Measurements from ENCODE around the gene CDO1. TPM values are rescaled to one million over a fixed set of nuclear protein-coding genes. Genes with fewer than 3 reads are reported as not detected.

Gene CDO1
- total RNA-seq (10 to 100 TPM in 1 of 2 donors, 1 to 10 TPM in 1; 4.3 to 31.7 TPM), polyA plus RNA-seq (1 to 10 TPM; 2.9 to 5.4 TPM)
- long read RNA-seq, donor 1, transcript CDO1-201 (5 exons, 1,860 nt) = major isoform, 13 of 13 reads
- long read RNA-seq, donor 1, partial matches to known transcripts = 0 of 13 reads
- long read RNA-seq, donor 1, other reads (novel, unspliced or antisense) = 0 of 13 reads
- long read RNA-seq, donor 2, transcript CDO1-201 (5 exons, 1,860 nt) = major isoform, 5 of 5 reads
- long read RNA-seq, donor 2, partial matches to known transcripts = 0 of 5 reads
- long read RNA-seq, donor 2, other reads (novel, unspliced or antisense) = 0 of 5 reads
- long read RNA-seq, donor 3, transcript CDO1-201 (5 exons, 1,860 nt) = major isoform, 5 of 5 reads
- long read RNA-seq, donor 3, partial matches to known transcripts = 0 of 5 reads
- long read RNA-seq, donor 3, other reads (novel, unspliced or antisense) = 0 of 5 reads
- long read RNA-seq, donor 4, partial matches to known transcripts = 0 of 4 reads
- long read RNA-seq, donor 4, other reads (novel, unspliced or antisense) = 0 of 4 reads
- long read RNA-seq, donor 5, transcript CDO1-201 (5 exons, 1,860 nt) = major isoform, 25 of 25 reads
- long read RNA-seq, donor 5, partial matches to known transcripts = 0 of 25 reads
- long read RNA-seq, donor 5, other reads (novel, unspliced or antisense) = 0 of 25 reads

- H3K4me1 ChIP-seq (ENCODE audit: control insufficient read depth in 5 of 5, insufficient read depth in 5 of 5, low read length in 5 of 5) = peaks cover 0 to 23% (median 4%) of the 10 kb centered on the region in 5 donors
- H3K27me3 ChIP-seq (ENCODE audit: control insufficient read depth in 3 of 3, insufficient read depth in 3 of 3, low read length in 2 of 3) = peaks cover 0 to 12% (median 6%) of the 10 kb centered on the region in 3 donors
- H3K36me3 ChIP-seq (ENCODE audit: control insufficient read depth in 4 of 4, insufficient read depth in 4 of 4, low read length in 4 of 4) = peaks cover 0 to 5% (median 1%) of the 10 kb centered on the region in 4 donors
- peak within 1 kb of the TSS in 1 of 2 donors; percentile 65 for H3K27ac ChIP-seq (ENCODE audit: low read depth in 1 of 2, low read length in 1 of 2)
- H3K4me3 ChIP-seq = peak within 1 kb of the TSS; percentile 4
- H3K9ac ChIP-seq (ENCODE audit: insufficient read depth in 1 of 2, low read length in 2 of 2) = peak within 1 kb of the TSS; percentile 59 to 90
- 1 to 3% methylated on average over 60 to 69 of the region's 69 CpGs for WGBS, 2 donors
- peaks cover 0 to 2% (median 0%) of the 10 kb centered on the region in 4 donors for H3K9me3 ChIP-seq (ENCODE audit: control insufficient read depth in 4 of 4, insufficient read depth in 3 of 4, low read length in 3 of 4)
- TF ChIP-seq CTCF (IDR thresholded peaks at IDR 0.05; ENCODE audit: control extremely low read depth, extremely low read depth) = no peak
- ATAC-seq (ENCODE audit: insufficient read depth, low FRiP score) (peak; percentile 58), DNase-seq (peak; percentile 87 to 92 (median 92))
These were observed at the start of gene CDO1 for GRCh38 chr5:115816226-115817081. CDO1 (minus strand) TSS chr5:115816659; CDS start chr5:115816397, 262 bp downstream.

DNA sequence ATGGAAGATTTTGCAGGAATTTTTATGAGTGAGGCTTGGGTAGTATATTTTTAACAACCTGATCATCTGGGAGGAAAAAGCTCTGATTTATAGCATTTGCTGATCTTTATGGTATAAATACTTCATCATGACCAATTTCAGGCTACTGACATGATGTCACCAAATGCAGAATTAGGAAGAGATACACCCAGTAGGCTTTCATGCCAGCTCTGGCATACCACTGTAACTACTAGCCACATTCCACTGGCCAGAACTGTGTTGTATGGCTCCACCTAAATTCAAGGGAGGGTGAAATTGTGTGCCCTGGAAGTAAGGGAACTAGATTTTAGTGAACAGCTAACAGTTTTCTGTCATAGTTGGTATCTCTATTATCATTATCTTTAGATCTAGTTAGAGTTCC is 42.9 kb upstream of the CDO1 start:
- Histone ChIP-seq H3K27me3 (ENCODE audit: control insufficient read depth in 3 of 3, insufficient read depth in 3 of 3, low read length in 2 of 3) (no peaks in the 10 kb centered on the region), H3K9ac (ENCODE audit: insufficient read depth in 1 of 2, low read length in 2 of 2) (no peak overlapping the region), H3K27ac (ENCODE audit: low read depth in 1 of 2, low read length in 1 of 2) (no peak overlapping the region), H3K4me1 (ENCODE audit: control insufficient read depth in 5 of 5, insufficient read depth in 5 of 5, low read length in 5 of 5) (peaks cover 0 to 25% (median 9%) of the 10 kb centered on the region in 5 donors), H3K36me3 (ENCODE audit: control insufficient read depth in 4 of 4, insufficient read depth in 4 of 4, low read length in 4 of 4) (no peaks in the 10 kb centered on the region), H3K4me3 (no peak overlapping the region), H3K9me3 (ENCODE audit: control insufficient read depth in 4 of 4, insufficient read depth in 3 of 4, low read length in 3 of 4) (no peaks in the 10 kb centered on the region)
- no peak for ATAC-seq (ENCODE audit: insufficient read depth, low FRiP score)
- no peak for TF ChIP-seq CTCF (IDR thresholded peaks at IDR 0.05; ENCODE audit: control extremely low read depth, extremely low read depth)
- no peak for DNase-seq

GRCh38 chr5:115858396-115858795 is 41.9 kb upstream of the CDO1 start:
- no peaks in the 10 kb centered on the region for H3K36me3 ChIP-seq (ENCODE audit: control insufficient read depth in 4 of 4, insufficient read depth in 4 of 4, low read length in 4 of 4)
- no peak overlapping the region for H3K27ac ChIP-seq (ENCODE audit: low read depth in 1 of 2, low read length in 1 of 2)
- no peaks in the 10 kb centered on the region for H3K27me3 ChIP-seq (ENCODE audit: control insufficient read depth in 3 of 3, insufficient read depth in 3 of 3, low read length in 2 of 3)
- 75 to 81% methylated on average over 3 of the region's 3 CpGs for WGBS, 2 donors
- DNase-seq = no peak
- H3K4me1 ChIP-seq (ENCODE audit: control insufficient read depth in 5 of 5, insufficient read depth in 5 of 5, low read length in 5 of 5) = peaks cover 0 to 25% (median 9%) of the 10 kb centered on the region in 5 donors
- no peak for TF ChIP-seq CTCF (IDR thresholded peaks at IDR 0.05; ENCODE audit: control extremely low read depth, extremely low read depth)
- peaks cover 0 to 3% (median 2%) of the 10 kb centered on the region in 4 donors for H3K9me3 ChIP-seq (ENCODE audit: control insufficient read depth in 4 of 4, insufficient read depth in 3 of 4, low read length in 3 of 4)
- H3K9ac ChIP-seq (ENCODE audit: insufficient read depth in 1 of 2, low read length in 2 of 2) = no peak overlapping the region
- no peak overlapping the region for H3K4me3 ChIP-seq
- no peak for ATAC-seq (ENCODE audit: insufficient read depth, low FRiP score)

All from lung (tissue), 16 donors.